Breast epithelium (tissue), 3 donors: ENCODE measurements around the gene NR2F1-AS1.

Experiments used
- CTCF ChIP-seq, 3 donors: fragments of 450-650 bp; IDR thresholded peaks; one replicate each; pipeline ENCODE4 v1.5.1; 2016 to 2017; ENCODE audit warnings: antibody characterized with exemption in 3 of 3, mild to moderate bottlenecking in 3 of 3, moderate library complexity in 3 of 3
- POLR2A ChIP-seq: fragments of 450-650 bp; IDR thresholded peaks from one replicate; pipeline ENCODE4 v1.6.1; 2016; ENCODE audit warnings: antibody characterized with exemption, mild to moderate bottlenecking, moderate library complexity
- POLR2AphosphoS5 ChIP-seq, 3 donors: sonication (generic); formaldehyde crosslinking; IDR thresholded peaks; one replicate each; pipeline ENCODE4 v1.6.1; 2017; ENCODE audit warnings: antibody characterized with exemption in 3 of 3

- no peak for TF ChIP-seq CTCF (IDR thresholded peaks at IDR 0.05)
- no peak for TF ChIP-seq POLR2A
- no peak for TF ChIP-seq POLR2AphosphoS5 (IDR thresholded peaks at IDR 0.05)
These were observed 171.3 kb downstream of the NR2F1-AS1 start for GRCh38 chr5:93409691-93410090.
